HEK293T (cell line): ENCODE data around the gene GALNT8.

Experiments
- CTCF ChIA-PET: fragments of 350-600 bp; formaldehyde crosslinking; extraction: SDS; loops from one replicate; lab custom pipeline; 2021; ENCODE audit warnings: antibody characterized with exemption, inconsistent platforms; lab: Yijun Ruan, JAX
- POLR2A ChIA-PET: fragments of 350-600 bp; formaldehyde crosslinking; extraction: SDS; loops from one replicate; lab custom pipeline; 2020; ENCODE audit warnings: antibody characterized with exemption, inconsistent platforms; lab: Yijun Ruan, JAX
- DNase-seq: peaks from one replicate; pipeline ENCODE4 v3.0.0; 2012; ENCODE audit warnings: mixed read lengths; ENCODE audit errors: extremely low spot score
- ARNT ChIP-seq: fragments of 450-650 bp; IDR thresholded peaks from 2 replicates; pipeline ENCODE4 v1.6.1; 2017; ENCODE audit warnings: mild to moderate bottlenecking
- BHLHE40 ChIP-seq: fragments of 450-650 bp; IDR thresholded peaks from 2 replicates; pipeline ENCODE4 v1.6.1; 2016; ENCODE audit warnings: mild to moderate bottlenecking, moderate library complexity, borderline replicate concordance
- CTBP1 ChIP-seq: fragments of 450-650 bp; IDR thresholded peaks from 2 replicates; pipeline ENCODE4 v1.6.1; 2016; ENCODE audit warnings: borderline replicate concordance
- ELF4 ChIP-seq: fragments of 450-650 bp; IDR thresholded peaks from 2 replicates; pipeline ENCODE4 v1.6.1; 2017; ENCODE audit warnings: antibody characterized with exemption
- FOXA1 ChIP-seq: fragments of 450-650 bp; IDR thresholded peaks from 2 replicates; pipeline ENCODE4 v1.6.1; 2016; ENCODE audit warnings: mild to moderate bottlenecking
- FOXK2 ChIP-seq: fragments of 450-650 bp; IDR thresholded peaks from 2 replicates; pipeline ENCODE4 v1.6.1; 2016; ENCODE audit warnings: mild to moderate bottlenecking
- FOXM1 ChIP-seq: fragments of 450-650 bp; IDR thresholded peaks from 2 replicates; pipeline ENCODE4 v1.6.1; 2017; ENCODE audit warnings: mild to moderate bottlenecking, borderline replicate concordance
- HDGF ChIP-seq: fragments of 450-650 bp; IDR thresholded peaks from 2 replicates; pipeline ENCODE4 v1.6.1; 2017; ENCODE audit warnings: antibody characterized with exemption, borderline replicate concordance
- L3MBTL2 ChIP-seq: fragments of 450-650 bp; conservative IDR thresholded peaks from 2 replicates; pipeline ENCODE4 v1.6.1; 2016; ENCODE audit warnings: mild to moderate bottlenecking
- LEF1 ChIP-seq: fragments of 450-650 bp; IDR thresholded peaks from 2 replicates; pipeline ENCODE4 v1.6.1; 2017; ENCODE audit warnings: mild to moderate bottlenecking, borderline replicate concordance
- NFRKB ChIP-seq: fragments of 450-650 bp; IDR thresholded peaks from 2 replicates; pipeline ENCODE4 v1.6.1; 2016; ENCODE audit warnings: mild to moderate bottlenecking, moderate library complexity
- SP1 ChIP-seq: fragments of 450-650 bp; IDR thresholded peaks from 2 replicates; pipeline ENCODE4 v1.6.1; 2017
- SUZ12 ChIP-seq: fragments of 450-650 bp; IDR thresholded peaks from 2 replicates; pipeline ENCODE4 v1.6.1; 2016; ENCODE audit warnings: mild to moderate bottlenecking
- TARDBP ChIP-seq: fragments of 450-650 bp; IDR thresholded peaks from 2 replicates; pipeline ENCODE4 v1.6.1; 2016
- ZNF384 ChIP-seq: fragments of 450-650 bp; IDR thresholded peaks from 2 replicates; pipeline ENCODE4 v1.6.1; 2016
- TF ChIP-seq, protein P1 (sequence below): fragments of 450-650 bp; IDR thresholded peaks from 2 replicates; pipeline ENCODE4 v1.6.1; 2016

GALNT8 gene

DNA sequence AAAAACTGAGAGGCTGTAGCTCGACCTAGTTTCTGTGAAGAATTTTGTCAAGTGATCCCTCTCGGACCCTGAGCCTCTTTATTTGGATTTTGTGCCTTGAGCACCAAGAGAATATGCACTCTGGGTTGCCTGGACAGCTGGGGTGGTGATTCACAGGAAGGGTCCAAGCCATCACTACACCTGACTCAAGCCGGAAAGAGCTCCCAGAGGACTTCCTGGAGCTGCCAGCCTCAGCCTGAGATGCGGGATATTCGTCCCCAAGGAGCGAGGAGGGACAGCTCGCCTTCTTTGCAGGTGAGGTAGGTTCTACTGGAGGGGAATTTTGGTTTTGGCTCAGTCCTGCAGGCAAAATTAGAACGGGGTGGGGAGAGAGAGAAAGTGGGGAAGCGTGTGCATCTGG, 94.3 kb downstream of the GALNT8 start:
- TF ChIP-seq BHLHE40 (no peak), TARDBP (no peak), ELF4 (no peak), LEF1 (no peak), CTBP1 (no peak), SP1 (no peak), FOXA1 (no peak), ARNT (no peak), FOXK2 (no peak), NFRKB (no peak), FOXM1 (no peak), ZNF384 (no peak), HDGF (no peak), L3MBTL2 (no peak), SUZ12 (no peak)
- TF ChIP-seq, protein P1, sequence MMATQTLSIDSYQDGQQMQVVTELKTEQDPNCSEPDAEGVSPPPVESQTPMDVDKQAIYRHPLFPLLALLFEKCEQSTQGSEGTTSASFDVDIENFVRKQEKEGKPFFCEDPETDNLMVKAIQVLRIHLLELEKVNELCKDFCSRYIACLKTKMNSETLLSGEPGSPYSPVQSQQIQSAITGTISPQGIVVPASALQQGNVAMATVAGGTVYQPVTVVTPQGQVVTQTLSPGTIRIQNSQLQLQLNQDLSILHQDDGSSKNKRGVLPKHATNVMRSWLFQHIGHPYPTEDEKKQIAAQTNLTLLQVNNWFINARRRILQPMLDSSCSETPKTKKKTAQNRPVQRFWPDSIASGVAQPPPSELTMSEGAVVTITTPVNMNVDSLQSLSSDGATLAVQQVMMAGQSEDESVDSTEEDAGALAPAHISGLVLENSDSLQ: no peak
- POLR2A ChIA-PET: no interaction called here
- CTCF ChIA-PET: interaction anchor here (0.6 kb wide), 1 partner anchor 35 kb away, joined by 3 read pairs; no protein-coding TSS in a partner anchor

DNA sequence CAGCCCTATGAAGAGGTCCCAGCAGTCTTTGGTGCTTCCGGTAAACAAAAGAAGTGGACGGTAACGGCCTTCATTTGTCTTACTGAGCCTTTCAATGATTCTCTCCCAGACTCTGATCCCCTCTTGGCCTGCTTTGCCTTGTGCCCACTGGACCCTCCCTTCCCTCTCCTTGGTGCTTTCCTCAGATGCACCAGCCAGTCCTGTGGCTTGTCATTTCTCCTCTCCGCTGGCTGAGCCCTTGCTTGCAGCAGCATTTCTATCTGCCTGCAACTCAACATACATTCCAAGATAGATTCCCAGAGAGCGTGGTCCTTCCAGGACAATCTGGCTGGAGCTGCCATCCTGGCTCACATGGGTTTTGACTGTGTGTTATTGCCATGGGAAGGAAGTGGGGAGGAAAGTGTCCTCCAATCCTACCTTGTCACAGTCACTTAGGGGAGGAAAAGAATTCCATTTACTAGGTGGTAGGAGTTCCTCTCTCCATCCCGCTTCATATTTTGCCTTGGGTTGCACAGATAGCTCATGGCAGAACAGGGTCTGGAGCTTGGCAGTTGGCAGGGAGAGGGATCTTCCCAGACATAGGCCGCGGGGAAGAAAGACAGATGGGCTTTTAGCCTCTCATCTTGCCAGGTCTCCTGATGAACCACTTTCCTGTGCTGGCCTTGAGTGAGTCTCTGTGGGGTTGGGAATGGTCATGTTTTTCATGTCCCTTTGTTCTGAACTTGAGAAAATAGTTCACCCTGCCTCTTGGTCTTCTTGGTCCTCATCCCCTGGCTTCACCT, 96.7 kb downstream of the GALNT8 start:
- CTCF ChIA-PET: no interaction called here
- TF ChIP-seq L3MBTL2 (no peak), FOXA1 (no peak), ZNF384 (no peak), LEF1 (no peak), BHLHE40 (no peak), FOXK2 (no peak), SP1 (no peak), ARNT (no peak), ELF4 (no peak), SUZ12 (no peak)
- TF ChIP-seq, protein P1: no peak
- POLR2A ChIA-PET: no interaction called here
- no peak for DNase-seq

More for the DNA sequence above, 94.3 kb downstream of the GALNT8 start:
- DNase-seq: no peak

DNA sequence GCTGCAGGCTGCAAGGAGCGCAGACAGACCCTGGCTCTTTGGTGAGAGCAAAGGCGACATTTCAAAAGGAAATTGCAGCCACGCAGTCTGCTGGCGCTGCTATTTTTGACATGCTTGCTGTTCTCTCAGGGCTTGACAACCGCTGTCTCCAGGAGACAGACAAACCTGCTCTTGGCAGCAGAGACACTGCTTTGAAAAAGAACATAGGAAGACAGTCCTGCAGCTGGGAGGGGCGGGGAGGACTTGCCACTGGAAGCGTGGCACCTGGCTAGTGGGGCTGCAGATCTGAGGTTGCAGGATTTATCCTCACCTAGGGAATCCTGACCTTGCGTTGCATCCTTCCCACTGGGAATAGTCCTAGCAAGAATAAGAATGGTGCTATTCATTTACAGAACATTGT, 97.7 kb downstream of the GALNT8 start:
- no peak for TF ChIP-seq L3MBTL2
- TF ChIP-seq FOXK2: no peak
- no peak for TF ChIP-seq HDGF
- TF ChIP-seq FOXA1: no peak
- TF ChIP-seq SUZ12: no peak
- TF ChIP-seq ZNF384: no peak
- TF ChIP-seq ELF4: no peak
- no peak for DNase-seq
- CTCF ChIA-PET: no interaction called here
- POLR2A ChIA-PET: no interaction called here

DNA sequence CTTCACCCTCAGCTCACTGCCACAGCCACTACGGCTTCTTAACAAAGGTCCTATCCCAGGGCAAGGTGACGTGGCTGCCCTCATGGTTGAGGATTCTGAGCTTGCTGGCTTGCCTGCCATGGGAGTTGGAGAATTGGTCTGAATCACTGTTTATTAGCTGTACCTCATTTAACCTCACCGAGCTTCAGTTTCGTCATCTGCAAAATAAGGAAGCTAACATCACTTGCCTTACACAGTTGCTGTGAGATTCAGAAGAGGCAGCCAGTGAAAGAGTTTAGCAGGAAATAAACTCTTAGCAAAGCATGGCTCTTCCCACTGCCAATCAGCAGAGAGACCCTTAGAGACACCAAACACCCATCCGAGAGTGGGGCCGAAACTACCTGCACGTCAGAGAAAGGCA, 99.5 kb downstream of the GALNT8 start:
- ChIA-PET POLR2A (interaction anchor here (0.8 kb wide), 1 partner anchor 10 kb away, joined by 3 read pairs; a partner anchor contains a TSS), CTCF (interaction anchor here (0.5 kb wide), 1 partner anchor 1147 kb away, joined by 3 read pairs; no protein-coding TSS in a partner anchor)
- no peak for DNase-seq
- no peak for TF ChIP-seq ZNF384
- TF ChIP-seq BHLHE40: no peak
- no peak for TF ChIP-seq TARDBP
- no peak for TF ChIP-seq FOXK2
- TF ChIP-seq, protein P1: no peak
- no peak for TF ChIP-seq L3MBTL2
- no peak for TF ChIP-seq CTBP1
- TF ChIP-seq FOXM1: no peak
- no peak for TF ChIP-seq SUZ12
- no peak for TF ChIP-seq ARNT
- TF ChIP-seq NFRKB: no peak
- no peak for TF ChIP-seq HDGF
- no peak for TF ChIP-seq SP1
- no peak for TF ChIP-seq FOXA1
- no peak for TF ChIP-seq ELF4
- no peak for TF ChIP-seq LEF1

DNA sequence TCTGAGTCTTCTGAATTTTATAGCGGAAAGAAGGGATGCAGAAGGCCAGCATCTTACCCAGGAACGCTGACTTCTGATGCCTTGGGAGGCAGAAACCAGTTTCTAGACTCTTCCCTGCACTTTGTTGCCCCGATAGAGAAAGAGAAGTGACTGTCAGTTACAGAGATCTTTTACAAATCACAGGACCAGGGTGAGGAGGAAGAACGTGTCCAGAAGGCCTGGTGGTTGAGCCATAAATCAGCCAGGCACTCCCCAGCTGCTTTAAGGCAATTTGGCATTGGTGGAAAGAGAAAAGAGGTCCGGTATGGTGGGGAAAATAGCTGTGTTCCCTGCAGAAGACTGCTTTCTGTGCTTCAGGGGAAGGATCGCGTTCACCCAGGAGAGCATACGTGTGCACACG, 100.8 kb downstream of the GALNT8 start:
- no peak for TF ChIP-seq BHLHE40
- no peak for TF ChIP-seq ZNF384
- TF ChIP-seq CTBP1: no peak
- no peak for TF ChIP-seq NFRKB
- ChIA-PET POLR2A (interaction anchor here (0.7 kb wide), 1 partner anchor 56 kb away, joined by 3 read pairs; no protein-coding TSS in a partner anchor), CTCF (interaction anchor here (0.6 kb wide), 1 partner anchor 48 kb away, joined by 4 read pairs; no protein-coding TSS in a partner anchor)
- DNase-seq: no peak
